ENCODE measurements around the gene PPP1R3F.

- TF ChIP-seq CTCF (IDR thresholded peaks at IDR 0.05; ENCODE audit: poor library complexity, severe bottlenecking): no peak
- TF ChIP-seq EZH2 (IDR thresholded peaks at IDR 0.05; ENCODE audit: borderline replicate concordance, insufficient read depth, low read length, poor library complexity, severe bottlenecking): no peak
- TF ChIP-seq POLR2AphosphoS5 (IDR thresholded peaks at IDR 0.05): no peak
- TF ChIP-seq EP300 (conservative IDR thresholded peaks at IDR 0.05; ENCODE audit: poor library complexity, severe bottlenecking): no peak
- no peak for TF ChIP-seq REST (IDR thresholded peaks at IDR 0.05; ENCODE audit: borderline replicate concordance)
- no peak for TF ChIP-seq RAD21 (conservative IDR thresholded peaks at IDR 0.05)
- no peak for TF ChIP-seq MXI1 (conservative IDR thresholded peaks at IDR 0.05; ENCODE audit: poor library complexity, severe bottlenecking)
- TF ChIP-seq TAF1 (IDR thresholded peaks at IDR 0.05; ENCODE audit: low read depth): no peak
- no peak for TF ChIP-seq SMC3 (conservative IDR thresholded peaks at IDR 0.05; ENCODE audit: poor library complexity)
These were observed 15.0 kb upstream of the PPP1R3F start for GRCh38 chrX:49254639-49255038.

Measured in neural cell (in vitro differentiated cells).